Sciatic nerve (tissue), 2 donors: ENCODE results near the gene OXSR1. TPM values are rescaled to one million over a fixed set of nuclear protein-coding genes. Genes with fewer than 3 reads are reported as not detected.
"Not testable (repeated sequence)": the region's sequence is repeated elsewhere in the genome, so short reads cannot be mapped to it uniquely, and the experiment has no call there.

Experiments
- ATAC-seq: fragments of 200-7000 bp; cut with Tn5 transposase; one replicate; pipeline ENCODE4 v1.9.1; 2020; ENCODE audit warnings: mild to moderate bottlenecking, moderate library complexity
- DNase-seq: peaks from one replicate; pipeline ENCODE4 v3.0.0-alpha.2; 2020; ENCODE audit warnings: low spot score
- intact Hi-C: fragments of 100-400 bp; cut with DNase I; formaldehyde crosslinking; loops from one replicate; pipeline ENCODE4 v1.14.2; 2022
- total RNA-seq: library from RNA; stranded (reverse); fragmentation: NEBNext Ultra II Directional; extraction: Animal tissue kit (Norgen Biotek cat#: 25700); gene quantifications from one replicate; pipeline ENCODE4 v1.2.1, GENCODE V29; 2021
- donor health status: DM: no; HTN: no; CAD: no.
- donor health status: DM: no; HTN: no; CAD: no.

The OXSR1 gene
- total RNA-seq, 1 donor from 2014 or later, result 42.6 TPM

GRCh38 chr3:38278841-38279240 is 113.5 kb downstream of the OXSR1 start:
- DNase-seq (no peak), ATAC-seq (no peak)
- intact Hi-C loops, result no loop called here

GRCh38 chr3:38281895-38282686 is 116.8 kb downstream of the OXSR1 start, which contains the start of gene SLC22A14:
Gene SLC22A14, plus strand, starts transcription at chr3:38282294. Its CDS starts 23,733 bp downstream, at chr3:38306027.
- no peak for ATAC-seq
- DNase-seq, result no peak
- intact Hi-C loops, result no loop called here

- DNase-seq (no peak), ATAC-seq (peak; percentile 48)
- intact Hi-C loops, result no loop called here
Measured at GRCh38 chr3:38283810-38284755, 118.7 kb downstream of the OXSR1 start.

- intact Hi-C loops, result no loop called here
- no peak for DNase-seq
- ATAC-seq, result no peak
Measured at GRCh38 chr3:38284756-38285150, 119.4 kb downstream of the OXSR1 start.

- DNase-seq, ATAC-seq, intact Hi-C loops: not testable (repeated sequence)
Measured at GRCh38 chr3:38289286-38290217, 124.2 kb downstream of the OXSR1 start.

- DNase-seq, intact Hi-C loops, ATAC-seq: not testable (repeated sequence)
Measured at GRCh38 chr3:38297053-38297452, 131.7 kb downstream of the OXSR1 start.

- DNase-seq (no peak), ATAC-seq (no peak)
- intact Hi-C loops, result no loop called here
Measured at GRCh38 chr3:38297537-38297936, 132.2 kb downstream of the OXSR1 start.

- intact Hi-C loops, result no loop called here
- DNase-seq (no peak), ATAC-seq (peak; percentile 53)
Measured at GRCh38 chr3:38297947-38298711, 132.8 kb downstream of the OXSR1 start.

Other genes with a start within 250 kb of the OXSR1 start
- 9.9 TPM for gene VILL, start 174.8 kb upstream of the OXSR1 start, total RNA-seq
- 40.7 TPM for gene PLCD1, start 135.9 kb upstream of the OXSR1 start, total RNA-seq
- gene DLEC1, start 126.3 kb upstream of the OXSR1 start, total RNA-seq, result 4.8 TPM
- gene ACAA1, start 28.4 kb upstream of the OXSR1 start, total RNA-seq, result 67.6 TPM
- gene MYD88, start 26.9 kb upstream of the OXSR1 start, total RNA-seq, result 25.0 TPM
- 0.98 TPM for gene SLC22A13, start 100.3 kb downstream of the OXSR1 start, total RNA-seq
- gene SLC22A14, start 116.8 kb downstream of the OXSR1 start, total RNA-seq, result 0.13 TPM
- 5.3 TPM for gene XYLB, start 181.2 kb downstream of the OXSR1 start, total RNA-seq